Parathyroid adenoma (tissue), 2 donors: ENCODE results near the gene PKHD1.

ENCODE experiments used
- H2AFZ ChIP-seq: fragments of 300-600 bp; sonication (generic); one replicate; pipeline ENCODE4 v1.7.0; 2017; ENCODE audit warnings: antibody characterized with exemption, mild to moderate bottlenecking
- H3K27ac ChIP-seq: fragments of 300-600 bp; sonication (generic); one replicate; pipeline ENCODE4 v1.7.0; 2017
- H3K27me3 ChIP-seq: fragments of 300-600 bp; sonication (generic); one replicate; pipeline ENCODE4 v1.7.0; 2017; ENCODE audit warnings: low read length; ENCODE audit not compliant: control insufficient read depth, insufficient read depth
- H3K36me3 ChIP-seq: fragments of 300-600 bp; sonication (generic); one replicate; pipeline ENCODE4 v1.7.0; 2017; ENCODE audit warnings: low read length; ENCODE audit not compliant: control insufficient read depth, insufficient read depth
- H3K4me1 ChIP-seq: fragments of 300-600 bp; sonication (generic); one replicate; pipeline ENCODE4 v1.7.0; 2017; ENCODE audit warnings: control low read depth
- H3K4me2 ChIP-seq: fragments of 300-600 bp; sonication (generic); one replicate; pipeline ENCODE4 v1.7.0; 2017; ENCODE audit warnings: low read length
- H3K4me3 ChIP-seq: fragments of 300-600 bp; sonication (generic); one replicate; pipeline ENCODE4 v1.7.0; 2017; ENCODE audit warnings: low read depth, low read length
- H3K79me2 ChIP-seq: fragments of 300-600 bp; sonication (generic); one replicate; pipeline ENCODE4 v1.7.0; 2017; ENCODE audit warnings: control low read depth
- H3K9ac ChIP-seq: fragments of 300-600 bp; sonication (generic); one replicate; pipeline ENCODE4 v1.7.0; 2017; ENCODE audit warnings: mild to moderate bottlenecking
- H3K9me3 ChIP-seq: fragments of 300-600 bp; sonication (generic); one replicate; pipeline ENCODE4 v1.7.0; 2017; ENCODE audit warnings: low read length; ENCODE audit not compliant: control insufficient read depth
- CTCF ChIP-seq: fragments of 300-600 bp; sonication (generic); IDR thresholded peaks from one replicate; pipeline ENCODE4 v1.7.0; 2017; ENCODE audit warnings: antibody characterized with exemption, mild to moderate bottlenecking
- donor health status: primary hyperparathyroidism.

Gene PKHD1

DNA sequence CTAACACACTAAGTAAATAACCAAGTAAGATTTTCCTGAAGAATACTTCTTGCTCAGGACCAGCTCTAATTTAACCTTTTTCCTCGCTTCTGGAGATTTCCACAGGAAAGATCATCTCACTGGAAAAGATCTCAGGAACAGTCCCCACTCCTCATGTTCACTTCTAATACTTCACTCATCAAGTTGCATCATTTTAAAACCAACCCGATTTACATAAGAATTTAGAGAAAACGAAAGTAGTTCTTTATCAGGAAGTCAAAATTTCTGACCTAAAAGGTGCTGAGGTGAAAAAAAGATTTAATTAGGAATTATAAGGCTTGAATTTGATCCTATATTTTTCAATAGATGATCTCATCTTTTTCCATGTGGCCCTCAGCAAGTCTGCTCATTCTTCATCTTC, 46.6 kb upstream of the PKHD1 start:
- Histone ChIP-seq H3K4me3 (no peak overlapping the region), H3K4me2 (no peak overlapping the region), H3K79me2 (no peaks in the 10 kb centered on the region), H3K9ac (no peak overlapping the region), H3K4me1 (no peaks in the 10 kb centered on the region), H2AFZ (no peak overlapping the region), H3K9me3 (no peaks in the 10 kb centered on the region), H3K27ac (no peak overlapping the region), H3K36me3 (no peaks in the 10 kb centered on the region), H3K27me3 (no peaks in the 10 kb centered on the region)
- no peak for TF ChIP-seq CTCF

DNA sequence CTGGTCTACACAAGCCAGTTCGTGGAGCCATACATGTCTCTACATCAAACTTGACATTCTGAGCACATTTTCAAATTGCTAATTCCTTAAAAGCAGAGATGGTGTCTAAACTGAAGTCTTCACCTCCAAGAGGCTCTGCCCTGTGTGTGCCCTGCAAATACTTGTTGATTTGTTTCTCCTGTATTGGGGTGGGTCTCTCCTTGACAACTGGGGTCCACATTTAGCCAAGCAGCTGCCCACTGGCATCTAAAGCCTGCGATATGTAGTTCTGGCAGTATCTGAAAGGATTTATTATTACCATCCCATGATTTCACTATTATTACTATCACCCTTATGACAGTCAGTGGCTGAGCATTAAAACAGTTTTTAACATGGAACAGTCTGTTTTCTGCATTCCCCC, 45.9 kb upstream of the PKHD1 start:
- Histone ChIP-seq H3K4me3 (no peak overlapping the region), H3K4me1 (no peaks in the 10 kb centered on the region), H3K27ac (no peak overlapping the region), H3K9me3 (no peaks in the 10 kb centered on the region), H2AFZ (no peak overlapping the region), H3K9ac (no peak overlapping the region), H3K27me3 (no peaks in the 10 kb centered on the region), H3K4me2 (no peak overlapping the region), H3K79me2 (no peaks in the 10 kb centered on the region), H3K36me3 (no peaks in the 10 kb centered on the region)
- TF ChIP-seq CTCF = no peak

GRCh38 chr6:52132292-52132691, 44.9 kb upstream of the PKHD1 start:
- Histone ChIP-seq H3K9me3 (no peaks in the 10 kb centered on the region), H3K4me1 (no peaks in the 10 kb centered on the region), H3K9ac (no peak overlapping the region), H3K79me2 (no peaks in the 10 kb centered on the region), H3K36me3 (no peaks in the 10 kb centered on the region), H2AFZ (no peak overlapping the region), H3K4me2 (no peak overlapping the region), H3K27me3 (no peaks in the 10 kb centered on the region), H3K4me3 (no peak overlapping the region), H3K27ac (no peak overlapping the region)
- no peak for TF ChIP-seq CTCF

- no peak for TF ChIP-seq CTCF
- Histone ChIP-seq H3K4me2 (no peak overlapping the region), H3K9me3 (no peaks in the 10 kb centered on the region), H3K27ac (no peak overlapping the region), H3K9ac (no peak overlapping the region), H3K79me2 (no peaks in the 10 kb centered on the region), H3K36me3 (no peaks in the 10 kb centered on the region), H3K4me3 (no peak overlapping the region), H3K27me3 (no peaks in the 10 kb centered on the region), H2AFZ (no peak overlapping the region), H3K4me1 (no peaks in the 10 kb centered on the region)
Observed at GRCh38 chr6:52130440-52130839, 43.0 kb upstream of the PKHD1 start.

DNA sequence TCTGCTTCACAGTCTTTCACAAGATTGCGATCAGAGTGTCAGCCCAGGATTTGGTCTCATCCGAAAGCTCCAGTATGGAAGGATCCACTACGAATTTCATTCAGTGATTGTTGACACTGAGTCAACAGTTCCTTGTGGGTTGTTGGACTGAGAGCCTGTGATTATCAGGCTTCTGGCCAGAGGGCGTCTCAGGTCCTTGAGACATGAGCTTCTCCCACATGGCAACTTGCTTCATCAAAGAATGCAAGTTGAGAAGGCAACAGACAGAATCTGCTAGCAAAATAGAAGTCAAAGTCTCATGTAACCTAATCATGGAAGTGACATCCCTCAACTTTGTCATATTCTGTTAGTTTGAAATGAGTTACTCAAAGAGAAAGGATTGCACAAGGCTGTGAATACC, 40.5 kb upstream of the PKHD1 start:
- Histone ChIP-seq H3K4me2 (no peak overlapping the region), H3K9ac (no peak overlapping the region), H3K27me3 (no peaks in the 10 kb centered on the region), H3K79me2 (no peaks in the 10 kb centered on the region), H3K4me1 (no peaks in the 10 kb centered on the region), H3K36me3 (no peaks in the 10 kb centered on the region), H3K4me3 (no peak overlapping the region), H2AFZ (no peak overlapping the region), H3K27ac (no peak overlapping the region), H3K9me3 (no peaks in the 10 kb centered on the region)
- TF ChIP-seq CTCF = no peak
